K562 (cell line): ENCODE results near the gene PAQR8. TPM values are rescaled to one million over a fixed set of nuclear protein-coding genes. Genes with fewer than 3 reads are reported as not detected.

Experiments used
- ARID1B ChIP-seq: fragments of 450-650 bp; IDR thresholded peaks from 2 replicates; pipeline ENCODE4 v1.6.1; 2016; ENCODE audit warnings: antibody characterized with exemption, mild to moderate bottlenecking, inconsistent platforms
- BACH1 ChIP-seq: fragments of 200-800 bp; sonication (Bioruptor generic); IDR thresholded peaks from 2 replicates; pipeline ENCODE4 v1.6.1; 2016; ENCODE audit warnings: missing genetic modification characterization, missing compliant biosample characterization
- BRCA1 ChIP-seq, 2 experiments: fragments of 450-650 bp in 1 of 2; sonication (generic) in 1 of 2; formaldehyde crosslinking in 1 of 2; IDR thresholded peaks; 2 replicates each; pipeline versions ENCODE4 v1.5.0 to v1.6.1; 2017 to 2020; ENCODE audit warnings: mild to moderate bottlenecking in 1 of 2, missing genetic modification reagents in 1 of 2
- CBX8 ChIP-seq: fragments of 200-600 bp; sonication (generic); IDR thresholded peaks from 2 replicates; pipeline ENCODE4 v1.6.1; 2012; ENCODE audit warnings: borderline replicate concordance, mixed run types, low read depth, mild to moderate bottlenecking, moderate library complexity, mixed read lengths, low read length, control low read depth, inconsistent platforms; ENCODE audit not compliant: poor library complexity, severe bottlenecking; ENCODE audit errors: extremely low read depth
- DACH1 ChIP-seq: fragments of 450-650 bp; IDR thresholded peaks from 2 replicates; pipeline ENCODE4 v1.6.1; 2018; ENCODE audit not compliant: partially characterized antibody
- ETS2 ChIP-seq: IDR thresholded peaks from 2 replicates; pipeline ENCODE4 v1.6.1; 2016; ENCODE audit warnings: borderline replicate concordance, missing genetic modification characterization, mild to moderate bottlenecking, moderate library complexity, missing compliant biosample characterization; ENCODE audit not compliant: poor library complexity, severe bottlenecking
- ETV6 ChIP-seq, 3 experiments: fragments of 150-350 bp in 1 of 3; sonication (generic) in 1 of 3; formaldehyde crosslinking in 1 of 3; IDR thresholded peaks; 2 replicates each; pipeline versions ENCODE4 v1.6.1 to v1.8.0; 2014 to 2022; ENCODE audit warnings: borderline replicate concordance in 2 of 3, low read depth in 2 of 3, antibody characterized with exemption in 1 of 3, low read length in 1 of 3, mild to moderate bottlenecking in 1 of 3, missing genetic modification reagents in 1 of 3
- MCM5 ChIP-seq: fragments of 450-650 bp; IDR thresholded peaks from 2 replicates; pipeline ENCODE4 v1.6.1; 2016; ENCODE audit warnings: low read depth
- MECOM ChIP-seq: fragments of 250-450 bp; sonication (Bioruptor Pico); IDR thresholded peaks from 2 replicates; pipeline ENCODE4 v1.8.0; 2022; ENCODE audit warnings: inconsistent platforms
- NCOA1 ChIP-seq: fragments of 450-650 bp; IDR thresholded peaks from 2 replicates; pipeline ENCODE4 v1.6.1; 2016; ENCODE audit warnings: low read depth
- NCOA4 ChIP-seq: fragments of 450-650 bp; IDR thresholded peaks from 2 replicates; pipeline ENCODE4 v1.6.1; 2018; ENCODE audit warnings: mild to moderate bottlenecking; ENCODE audit not compliant: partially characterized antibody
- NFIC ChIP-seq: fragments of 450-650 bp; IDR thresholded peaks from 2 replicates; pipeline ENCODE4 v1.6.1; 2017; ENCODE audit warnings: mild to moderate bottlenecking, inconsistent platforms
- PTBP1 ChIP-seq: fragments of 200-400 bp; formaldehyde crosslinking; IDR thresholded peaks from 2 replicates; pipeline ENCODE4 v1.6.1; 2017; ENCODE audit warnings: low read depth, low read length
- PTTG1 ChIP-seq: fragments of 450-650 bp; IDR thresholded peaks from 2 replicates; pipeline ENCODE4 v1.6.1; 2016; ENCODE audit warnings: low read depth, mild to moderate bottlenecking, missing genetic modification characterization, missing compliant biosample characterization
- RBM14 ChIP-seq: fragments of 200-400 bp; formaldehyde crosslinking; IDR thresholded peaks from 2 replicates; pipeline ENCODE4 v1.6.1; 2018; ENCODE audit warnings: low read depth, mild to moderate bottlenecking, low read length, moderate library complexity, borderline replicate concordance; ENCODE audit not compliant: insufficient read depth
- TBL1XR1 ChIP-seq, 2 experiments: IDR thresholded peaks; 2 replicates each; pipeline ENCODE4 v1.6.1; 2012; ENCODE audit warnings: improper control_type of control experiment in 2 of 2, low read length in 2 of 2, mild to moderate bottlenecking in 1 of 2
- ZFPM2 ChIP-seq: fragments of 250-450 bp; sonication (Bioruptor Pico); IDR thresholded peaks from 2 replicates; pipeline ENCODE4 v1.5.1; 2022; ENCODE audit warnings: mild to moderate bottlenecking
- ZNF133 ChIP-seq: fragments of 250-450 bp; sonication (Bioruptor Pico); IDR thresholded peaks from 2 replicates; pipeline ENCODE4 v1.4.0; 2020; ENCODE audit warnings: mild to moderate bottlenecking
- ZNF354B ChIP-seq: fragments of 250-450 bp; sonication (Bioruptor Pico); IDR thresholded peaks from 2 replicates; pipeline ENCODE4 v1.4.0; 2020
- polyA plus RNA-seq, 8 experiments: library from polyadenylated mRNA; depleted of rRNA in 4 of 8; stranded (reverse) in 5 of 8; unstranded in 3 of 8; fragments of >200 nt; fragmentation: Nextera tagmentation in 2 of 8; fragmentation: Illumina TruSeq in 1 of 8; extraction: Ambion mirVana in 2 of 8; extraction: Trizol in 1 of 8; gene quantifications; 2 replicates each; pipeline versions ENCODE4 v1.2.1 to v1.2.3, GENCODE V29; 2011 to 2014; ENCODE audit warnings: inconsistent platforms in 1 of 8, missing spikeins in 1 of 8
- total RNA-seq, 7 experiments: library from RNA; depleted of rRNA in 6 of 7; stranded (reverse); fragments of >200 nt in 6 of 7; fragmentation: Illumina TruSeq in 2 of 7; extraction: Trizol in 2 of 7; gene quantifications; 2 replicates each; pipeline versions ENCODE4 v1.2.1 to v1.2.3, GENCODE V29; 2011 to 2021; ENCODE audit warnings: low replicate concordance in 1 of 7
- TF ChIP-seq, protein P1 (sequence below): fragments of 450-650 bp; formaldehyde crosslinking; IDR thresholded peaks from 2 replicates; pipeline ENCODE4 v1.4.0; 2022; ENCODE audit warnings: missing genetic modification characterization
- TF ChIP-seq, protein P2 (sequence below): sonication (generic); formaldehyde crosslinking; IDR thresholded peaks from 2 replicates; pipeline ENCODE4 v1.8.0; 2023; ENCODE audit warnings: mild to moderate bottlenecking, missing genetic modification reagents
- TF ChIP-seq, protein P3 (sequence below), 2 experiments: fragments of 200-800 bp in 1 of 2; sonication (Bioruptor generic) in 1 of 2; sonication (generic) in 1 of 2; formaldehyde crosslinking in 1 of 2; IDR thresholded peaks in 1 of 2; conservative IDR thresholded peaks in 1 of 2; 2 replicates each; pipeline versions ENCODE4 v1.5.0 to v1.6.1; 2016 to 2020; ENCODE audit warnings: missing compliant biosample characterization in 1 of 2, missing genetic modification characterization in 1 of 2, missing genetic modification reagents in 1 of 2

Gene PAQR8
- total and polyA plus RNA-seq, 9 of the 15 experiments (the other 6 are each of a cell fraction or from before 2014, with no cell fraction given), result 1.4 to 10.2 (median 3.5) TPM

DNA sequence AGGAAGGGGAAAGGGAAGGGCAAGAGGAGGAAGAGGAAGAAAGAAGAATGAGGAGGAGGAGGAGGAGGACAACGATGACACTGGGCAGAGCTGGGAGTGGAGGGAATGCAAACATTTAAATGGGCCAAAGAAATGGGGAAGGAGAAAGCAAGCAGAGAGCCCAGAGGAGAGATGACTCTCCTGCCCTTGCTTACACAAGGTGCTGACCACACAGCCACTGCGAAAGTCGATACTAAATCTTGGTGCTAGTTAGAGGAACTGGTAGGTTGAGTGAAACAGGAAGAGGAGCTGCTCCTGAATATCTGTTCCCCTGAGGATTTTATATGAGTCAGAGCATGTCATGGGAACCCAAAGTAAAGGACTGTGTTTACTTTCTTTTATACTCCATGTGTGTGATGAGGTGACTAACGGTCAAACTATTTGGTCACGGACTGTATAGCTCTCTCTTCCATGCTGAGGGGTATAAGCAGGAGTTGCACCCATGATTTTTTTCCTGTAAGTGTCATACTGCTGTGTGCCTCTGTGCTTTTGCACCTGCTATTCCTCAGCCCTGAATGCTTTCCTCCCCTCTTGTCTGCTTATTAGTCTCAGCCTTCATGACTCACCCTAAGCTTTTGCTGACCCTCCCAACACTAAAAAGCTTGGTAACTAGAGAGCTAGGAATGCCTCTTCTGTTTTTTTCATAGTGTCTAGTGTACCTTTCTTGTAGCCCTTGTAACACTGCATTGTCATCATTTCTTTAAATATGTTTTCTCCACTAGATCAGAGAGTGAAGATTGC is 9.5 kb upstream of the PAQR8 start (continued):
- TF ChIP-seq, protein P1, sequence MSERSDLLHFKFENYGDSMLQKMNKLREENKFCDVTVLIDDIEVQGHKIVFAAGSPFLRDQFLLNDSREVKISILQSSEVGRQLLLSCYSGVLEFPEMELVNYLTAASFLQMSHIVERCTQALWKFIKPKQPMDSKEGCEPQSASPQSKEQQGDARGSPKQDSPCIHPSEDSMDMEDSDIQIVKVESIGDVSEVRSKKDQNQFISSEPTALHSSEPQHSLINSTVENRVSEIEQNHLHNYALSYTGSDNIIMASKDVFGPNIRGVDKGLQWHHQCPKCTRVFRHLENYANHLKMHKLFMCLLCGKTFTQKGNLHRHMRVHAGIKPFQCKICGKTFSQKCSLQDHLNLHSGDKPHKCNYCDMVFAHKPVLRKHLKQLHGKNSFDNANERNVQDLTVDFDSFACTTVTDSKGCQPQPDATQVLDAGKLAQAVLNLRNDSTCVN (CRISPR knock-in tag), result 0 out of 2 replicates have a peak, but pooled peaks have one; percentile 31
- TF ChIP-seq DACH1, result no peak
- TF ChIP-seq NCOA1, result no peak
- no peak for TF ChIP-seq ZFPM2 (CRISPR knock-in tag)
- no peak for TF ChIP-seq BRCA1 (IDR thresholded peaks at IDR 0.05)
- no peak for TF ChIP-seq BRCA1 (CRISPR knock-in tag; IDR thresholded peaks at IDR 0.05)
- TF ChIP-seq CBX8, result no peak
- no peak for TF ChIP-seq ZNF354B
- TF ChIP-seq TBL1XR1 (IDR thresholded peaks at IDR 0.05; ENCODE audit: low read length in 2 of 2), result no peak
- TF ChIP-seq PTTG1 (tag), result no peak
- no peak for TF ChIP-seq ETV6 (IDR thresholded peaks at IDR 0.05; ENCODE audit: borderline replicate concordance in 1 of 2, low read depth in 2 of 2, low read length in 1 of 2)
- no peak for TF ChIP-seq ETV6 (CRISPR knock-in tag; IDR thresholded peaks at IDR 0.05; ENCODE audit: borderline replicate concordance)
- no peak for TF ChIP-seq ETS2 (tag)
- no peak for TF ChIP-seq BACH1 (tag)
- TF ChIP-seq, protein P2, sequence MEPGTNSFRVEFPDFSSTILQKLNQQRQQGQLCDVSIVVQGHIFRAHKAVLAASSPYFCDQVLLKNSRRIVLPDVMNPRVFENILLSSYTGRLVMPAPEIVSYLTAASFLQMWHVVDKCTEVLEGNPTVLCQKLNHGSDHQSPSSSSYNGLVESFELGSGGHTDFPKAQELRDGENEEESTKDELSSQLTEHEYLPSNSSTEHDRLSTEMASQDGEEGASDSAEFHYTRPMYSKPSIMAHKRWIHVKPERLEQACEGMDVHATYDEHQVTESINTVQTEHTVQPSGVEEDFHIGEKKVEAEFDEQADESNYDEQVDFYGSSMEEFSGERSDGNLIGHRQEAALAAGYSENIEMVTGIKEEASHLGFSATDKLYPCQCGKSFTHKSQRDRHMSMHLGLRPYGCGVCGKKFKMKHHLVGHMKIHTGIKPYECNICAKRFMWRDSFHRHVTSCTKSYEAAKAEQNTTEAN (CRISPR knock-in tag), result no peak
- TF ChIP-seq, protein P3, sequence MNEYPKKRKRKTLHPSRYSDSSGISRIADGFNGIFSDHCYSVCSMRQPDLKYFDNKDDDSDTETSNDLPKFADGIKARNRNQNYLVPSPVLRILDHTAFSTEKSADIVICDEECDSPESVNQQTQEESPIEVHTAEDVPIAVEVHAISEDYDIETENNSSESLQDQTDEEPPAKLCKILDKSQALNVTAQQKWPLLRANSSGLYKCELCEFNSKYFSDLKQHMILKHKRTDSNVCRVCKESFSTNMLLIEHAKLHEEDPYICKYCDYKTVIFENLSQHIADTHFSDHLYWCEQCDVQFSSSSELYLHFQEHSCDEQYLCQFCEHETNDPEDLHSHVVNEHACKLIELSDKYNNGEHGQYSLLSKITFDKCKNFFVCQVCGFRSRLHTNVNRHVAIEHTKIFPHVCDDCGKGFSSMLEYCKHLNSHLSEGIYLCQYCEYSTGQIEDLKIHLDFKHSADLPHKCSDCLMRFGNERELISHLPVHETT (CRISPR knock-in tag; conservative IDR thresholded peaks at IDR 0.05 in 1 of 2, IDR thresholded peaks at IDR 0.05 in 1 of 2), result no peak
- no peak for TF ChIP-seq ZNF133 (CRISPR knock-in tag)
- no peak for TF ChIP-seq PTBP1
- no peak for TF ChIP-seq RBM14
- TF ChIP-seq NCOA4, result no peak
- no peak for TF ChIP-seq NFIC
- TF ChIP-seq ARID1B, result peak; percentile 61
- no peak for TF ChIP-seq MECOM (CRISPR knock-in tag)
- no peak for TF ChIP-seq MCM5
